Keratinocyte (primary cell): Measurements from ENCODE around the gene TUBB6.

Experiments
- CTCF ChIP-seq, 3 experiments: IDR thresholded peaks in 1 of 3; conservative IDR thresholded peaks in 1 of 3; optimal IDR thresholded peaks in 1 of 3; 2 replicates in 2 of 3; 3 replicates in 1 of 3; pipeline versions ENCODE3 to v1.5.1; 2011; ENCODE audit warnings: low read length in 3 of 3, mild to moderate bottlenecking in 3 of 3, moderate library complexity in 2 of 3, control low read depth in 1 of 3, inconsistent platforms in 1 of 3; ENCODE audit not compliant: insufficient read depth in 2 of 3; ENCODE audit errors: extremely low read depth in 1 of 3
- EZH2 ChIP-seq: IDR thresholded peaks from one replicate; pipeline ENCODE4 v1.6.1; 2012; ENCODE audit warnings: inconsistent platforms, mild to moderate bottlenecking, low read length, moderate library complexity

- TF ChIP-seq CTCF (optimal IDR thresholded peaks at IDR 0.05 in 1 of 3, IDR thresholded peaks at IDR 0.05 in 1 of 3, conservative IDR thresholded peaks at IDR 0.05 in 1 of 3; ENCODE audit: extremely low read depth in 1 of 3, insufficient read depth in 2 of 3, low read length in 3 of 3), result no peak
- TF ChIP-seq EZH2, result no peak
Observed at GRCh38 chr18:12315911-12316310, 7.9 kb downstream of the TUBB6 start.
